HepG2 (cell line): ENCODE results near the gene RABEPK. TPM values are rescaled to one million over a fixed set of nuclear protein-coding genes. Genes with fewer than 3 reads are reported as not detected.

Experiments used
- ATAC-seq: fragments of 200-7000 bp; cut with Tn5 transposase; 3 replicates; pipeline ENCODE4 v1.9.1; 2020; ENCODE audit warnings: mild to moderate bottlenecking, moderate library complexity
- BruUV-seq: library from RNA; stranded (reverse); fragments of 400-500 nt; replicated peaks from 2 replicates; lab custom pipeline; 2021; lab: Mats Ljungman, UMichigan
- CTCF ChIA-PET: fragments of 300-600 bp; formaldehyde crosslinking; extraction: SDS; loops from one replicate; lab custom pipeline; 2021; ENCODE audit warnings: low total read pairs, inconsistent platforms, low intra/inter-chr PET ratio; lab: Yijun Ruan, JAX
- POLR2A ChIA-PET: fragments of 350-600 bp; sonication (Branson Sonifier 250); formaldehyde crosslinking; loops from one replicate; lab custom pipeline; 2020; ENCODE audit warnings: antibody characterized with exemption, inconsistent platforms; lab: Yijun Ruan, JAX
- DNase-seq: peaks from one replicate; pipeline ENCODE4 v3.0.0-alpha.2; 2015; ENCODE audit warnings: low spot score
- FAIRE-seq: peaks from 3 replicates; lab custom pipeline; 2011; peaks lifted over from hg19 to GRCh38; lab: Jason Lieb, UNC
- H2AFZ ChIP-seq: one replicate; pipeline ENCODE4 v1.6.1; 2011; ENCODE audit warnings: low read length, inconsistent platforms
- H3K27ac ChIP-seq: fragments of 300-600 bp; 3 replicates; pipeline ENCODE4 v1.8.0; 2011; ENCODE audit warnings: mixed run types, mild to moderate bottlenecking, mixed read lengths, low read length, inconsistent platforms; ENCODE audit not compliant: insufficient read depth; ENCODE audit errors: extremely low read length
- H3K27me3 ChIP-seq, 2 experiments: fragments of 200-600 bp in 1 of 2; 2 replicates in 1 of 2; 3 replicates in 1 of 2; pipeline versions ENCODE4 v1.6.0 to v1.8.0; 2011; ENCODE audit warnings: low read length in 2 of 2, mild to moderate bottlenecking in 2 of 2, moderate library complexity in 2 of 2, inconsistent platforms in 1 of 2; ENCODE audit not compliant: insufficient read depth in 2 of 2, control insufficient read depth in 1 of 2
- H3K36me3 ChIP-seq, 2 experiments: fragments of 200-600 bp in 1 of 2; replicated peaks in 1 of 2; 2 replicates in 1 of 2; 3 replicates in 1 of 2; pipeline versions ENCODE4 v1.5.1 to v1.8.0; 2011; ENCODE audit warnings: low read length in 2 of 2, inconsistent platforms in 1 of 2; ENCODE audit not compliant: insufficient read depth in 2 of 2, control insufficient read depth in 1 of 2
- H3K4me1 ChIP-seq: 2 replicates; pipeline ENCODE4 v1.5.1; 2012; ENCODE audit warnings: low read length, inconsistent platforms; ENCODE audit not compliant: insufficient read depth
- H3K4me2 ChIP-seq: 2 replicates; pipeline ENCODE4 v1.6.0; 2011; ENCODE audit warnings: low read depth, low read length, inconsistent platforms
- H3K4me3 ChIP-seq, 3 experiments: fragments of 200-600 bp in 1 of 3; sonication (generic), shearing (Covaris generic) in 1 of 3; replicated peaks in 1 of 3; 2 replicates each; pipeline ENCODE4 v1.5.1; 2011 to 2016; ENCODE audit warnings: low read length in 3 of 3, inconsistent platforms in 2 of 3, low read depth in 2 of 3, mild to moderate bottlenecking in 2 of 3, control low read depth in 1 of 3, mixed read lengths in 1 of 3; ENCODE audit not compliant: insufficient read depth in 1 of 3
- H3K79me2 ChIP-seq: one replicate; pipeline ENCODE4 v1.6.1; 2011; ENCODE audit warnings: low read length, inconsistent platforms; ENCODE audit not compliant: insufficient read depth
- H3K9ac ChIP-seq: 2 replicates; pipeline ENCODE4 v1.6.0; 2011; ENCODE audit warnings: mild to moderate bottlenecking, low read depth, low read length, inconsistent platforms; ENCODE audit not compliant: insufficient read depth
- H3K9me3 ChIP-seq: 2 replicates; pipeline ENCODE4 v1.5.1; 2012; ENCODE audit warnings: mild to moderate bottlenecking, low read length
- H4K20me1 ChIP-seq: 2 replicates; pipeline ENCODE4 v1.6.0; 2011; ENCODE audit warnings: inconsistent platforms, mild to moderate bottlenecking, low read length, moderate library complexity; ENCODE audit not compliant: insufficient read depth
- FOXO1 ChIP-seq: sonication (generic); formaldehyde crosslinking; IDR thresholded peaks from 2 replicates; pipeline ENCODE4 v1.4.0; 2020; ENCODE audit warnings: missing genetic modification reagents
- NFYC ChIP-seq: IDR thresholded peaks from 2 replicates; pipeline ENCODE4 v1.6.1; 2016; ENCODE audit warnings: missing genetic modification reagents, missing compliant biosample characterization
- TCF12 ChIP-seq, 2 experiments: fragments of 450-650 bp in 1 of 2; sonication (generic) in 1 of 2; formaldehyde crosslinking in 1 of 2; IDR thresholded peaks; 2 replicates each; pipeline versions ENCODE4 v1.6.1 to v1.8.0; 2017 to 2022; ENCODE audit warnings: antibody characterized with exemption in 1 of 2, mild to moderate bottlenecking in 1 of 2, missing genetic modification reagents in 1 of 2, moderate library complexity in 1 of 2
- ZBTB34 ChIP-seq: sonication (generic); formaldehyde crosslinking; IDR thresholded peaks from 2 replicates; pipeline ENCODE4 v1.8.0; 2022; ENCODE audit warnings: mild to moderate bottlenecking, missing genetic modification reagents
- ZNF224 ChIP-seq: sonication (generic); formaldehyde crosslinking; IDR thresholded peaks from 2 replicates; pipeline ENCODE4 v1.5.0; 2020; ENCODE audit warnings: mild to moderate bottlenecking, missing genetic modification reagents
- ZNF232 ChIP-seq: sonication (generic); formaldehyde crosslinking; IDR thresholded peaks from 2 replicates; pipeline ENCODE4 v1.4.0; 2020; ENCODE audit warnings: missing genetic modification reagents, borderline replicate concordance
- ZNF770 ChIP-seq: sonication (generic); formaldehyde crosslinking; IDR thresholded peaks from 2 replicates; pipeline ENCODE4 v1.5.0; 2020; ENCODE audit warnings: mild to moderate bottlenecking, missing genetic modification reagents
- ZSCAN5A ChIP-seq: sonication (generic); formaldehyde crosslinking; IDR thresholded peaks from 2 replicates; pipeline ENCODE4 v1.8.0; 2022; ENCODE audit warnings: mild to moderate bottlenecking, missing genetic modification reagents, borderline replicate concordance
- WGBS: methylation state at CpG from one replicate; pipeline ENCODE4 v1.1.6; 2017; ENCODE audit warnings: low lambda C conversion rate; 5-methylcytosine and 5-hydroxymethylcytosine counted together
- in situ Hi-C: cut with HindIII; loops from 2 replicates; pipeline ENCODE4 v1.10.0; 2017; ENCODE audit warnings: low pct_unique_long_range_greater_than_20kb; ENCODE audit not compliant: extremely low pct_ligation_motif_present
- intact Hi-C: fragments of 100-400 bp; cut with micrococcal nuclease; formaldehyde crosslinking; loops from one replicate; pipeline ENCODE4 v1.10.0; 2022; ENCODE audit not compliant: unreplicated experiment
- polyA plus RNA-seq, 8 experiments: library from polyadenylated mRNA; depleted of rRNA in 3 of 8; stranded (reverse) in 7 of 8; unstranded in 1 of 8; fragments of >200 nt; fragmentation: Illumina TruSeq in 4 of 8; extraction: Trizol in 4 of 8; gene quantifications; 2 replicates each; pipeline versions ENCODE4 v1.2.1 to v1.2.3, GENCODE V29; 2011 to 2016; ENCODE audit warnings: low read depth in 4 of 8, missing spikeins in 1 of 8, mixed read lengths in 1 of 8; ENCODE audit not compliant: insufficient read depth in 1 of 8
- total RNA-seq, 5 experiments: library from RNA; depleted of rRNA; stranded (reverse); fragments of >200 nt; fragmentation: Illumina TruSeq; extraction: Trizol; gene quantifications; 2 replicates each; pipeline ENCODE4 v1.2.3, GENCODE V29; 2016; ENCODE audit warnings: low read depth in 1 of 5

The RABEPK gene
- total and polyA plus RNA-seq, 2 of the 13 experiments (the other 11 are each of a cell fraction or from before 2014, with no cell fraction given) = 75.5 to 90.0 TPM

GRCh38 chr9:125276771-125277170 is 76.4 kb downstream of the RABEPK start:
- TF ChIP-seq ZNF770 (CRISPR knock-in tag) = peak; percentile 51
- no peak for TF ChIP-seq ZNF224 (CRISPR knock-in tag)
- TF ChIP-seq FOXO1 (CRISPR knock-in tag) = no peak
- no peak for TF ChIP-seq ZNF232 (CRISPR knock-in tag)
- no peak for TF ChIP-seq NFYC (CRISPR knock-in tag)
- no TSS peak for BruUV-seq

GRCh38 chr9:125277411-125277810 is 77.1 kb downstream of the RABEPK start:
- no TSS peak for BruUV-seq
- no peak overlapping the region for H3K27ac ChIP-seq
- CTCF ChIA-PET = no interaction called here
- TF ChIP-seq TCF12 (IDR thresholded peaks at IDR 0.05) = no peak
- no peak for TF ChIP-seq TCF12 (CRISPR knock-in tag; IDR thresholded peaks at IDR 0.05)
- no peak for TF ChIP-seq ZSCAN5A (CRISPR knock-in tag)
- TF ChIP-seq ZBTB34 (CRISPR knock-in tag) = no peak
- TF ChIP-seq ZNF770 (CRISPR knock-in tag) = peak; percentile 84; the same call in 1 of the 2 replicates

More at GRCh38 chr9:125276771-125277170, 76.4 kb downstream of the RABEPK start:
- ChIA-PET POLR2A (interaction anchor here (1.1 to 2.0 kb wide), 2 partner anchors 15 to 35 kb away, joined by 4 to 11 read pairs; partner anchors contain the start of genes GAPVD1 and HSPA5), CTCF (no interaction called here)
- FAIRE-seq (no peak), DNase-seq (no peak), ATAC-seq (no peak; the same call in 2 of the 3 replicates)
- 97% methylated on average over 4 of the region's 4 CpGs for WGBS
- H3K4me1 ChIP-seq = peaks cover 56% of the 10 kb centered on the region
- H3K9ac ChIP-seq = no peak overlapping the region
- H3K27ac ChIP-seq = no peak overlapping the region
- no peaks in the 10 kb centered on the region; the same call in 1 of the 2 replicates for H4K20me1 ChIP-seq
- peaks cover 0 to 4% of the 10 kb centered on the region in 2 experiments; a peak in 1 of 5 replicates for H3K36me3 ChIP-seq
- intact Hi-C loops = no loop called here
- no peak overlapping the region for H3K4me3 ChIP-seq
- no peak overlapping the region for H2AFZ ChIP-seq
- in situ Hi-C loops = no loop called here
- H3K27me3 ChIP-seq = no peaks in the 10 kb centered on the region
- H3K4me2 ChIP-seq = no peak overlapping the region
- no peaks in the 10 kb centered on the region for H3K9me3 ChIP-seq
- H3K79me2 ChIP-seq = peaks cover 82% of the 10 kb centered on the region

More at GRCh38 chr9:125277411-125277810, 77.1 kb downstream of the RABEPK start:
- FAIRE-seq (no peak), DNase-seq (no peak), ATAC-seq (no peak)
- intact Hi-C loops (no loop called here), in situ Hi-C loops (no loop called here)
- H4K20me1 ChIP-seq = no peaks in the 10 kb centered on the region; the same call in 1 of the 2 replicates
- no peaks in the 10 kb centered on the region for H3K27me3 ChIP-seq
- H3K4me1 ChIP-seq = peaks cover 49% of the 10 kb centered on the region
- no peak overlapping the region for H3K4me2 ChIP-seq
- H3K9me3 ChIP-seq = no peaks in the 10 kb centered on the region
- peaks cover 82% of the 10 kb centered on the region for H3K79me2 ChIP-seq
- no peak overlapping the region for H2AFZ ChIP-seq
- no peak overlapping the region for H3K9ac ChIP-seq
- no peak overlapping the region for H3K4me3 ChIP-seq
- peaks cover 0 to 4% of the 10 kb centered on the region in 2 experiments; a peak in 1 of 5 replicates for H3K36me3 ChIP-seq
- POLR2A ChIA-PET = interaction anchor here (1.1 to 2.0 kb wide), 2 partner anchors 16 to 36 kb away, joined by 4 to 11 read pairs; partner anchors contain the start of genes GAPVD1 and HSPA5
